ENCODE measurements around the gene NR4A3. TPM values are rescaled to one million over a fixed set of nuclear protein-coding genes. Genes with fewer than 3 reads are reported as not detected.
A peak's percentile ranks its signal among the peaks of the same experiment; 100 is the strongest.

Gene NR4A3
- total and polyA plus RNA-seq, 2 of the 13 experiments (the other 11 are each of a cell fraction or from before 2014, with no cell fraction given), result 0.02 to 0.09 TPM

DNA sequence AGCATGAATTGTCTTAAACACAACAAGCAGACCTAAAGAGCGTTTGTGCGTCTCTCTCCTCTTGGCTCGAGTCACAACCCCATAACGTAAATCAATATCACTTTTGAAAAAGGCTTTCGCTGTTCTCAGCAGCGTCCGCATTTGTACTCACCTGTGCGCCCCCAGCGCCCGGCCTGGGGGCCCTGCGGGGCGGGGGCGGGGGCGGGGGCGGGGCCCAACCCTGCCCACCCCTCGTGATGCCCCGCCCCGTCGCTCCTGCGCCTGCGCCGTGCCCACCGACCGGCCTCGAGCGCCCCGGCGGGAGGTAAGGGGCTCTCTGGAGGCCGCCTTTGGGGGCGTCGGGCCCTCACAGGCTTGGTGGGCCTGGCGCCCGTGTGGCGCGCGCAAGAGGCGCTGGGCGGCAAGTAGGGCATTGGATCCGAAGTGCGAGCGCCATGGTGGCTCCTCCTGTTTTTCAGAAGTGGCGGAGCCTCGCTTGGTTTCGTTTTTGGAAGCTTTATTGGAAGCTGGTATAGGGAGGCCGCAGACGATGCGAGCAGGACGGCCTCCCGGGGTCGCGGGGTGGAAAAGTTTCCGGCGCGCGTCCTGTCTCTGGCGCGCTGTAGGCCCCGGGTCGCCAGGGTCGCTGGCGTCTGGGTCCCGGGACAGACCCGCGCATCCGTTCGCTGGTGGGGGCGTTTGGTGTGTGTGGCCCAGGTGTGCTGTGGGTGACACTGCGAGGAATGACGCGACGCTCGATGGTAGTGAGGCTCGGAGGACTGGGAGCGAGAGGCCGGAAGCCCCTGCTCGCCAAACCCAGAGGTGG, 84.9 kb downstream of the NR4A3 start, which contains the start of gene STX17 (continued):
- TF ChIP-seq, protein P1, sequence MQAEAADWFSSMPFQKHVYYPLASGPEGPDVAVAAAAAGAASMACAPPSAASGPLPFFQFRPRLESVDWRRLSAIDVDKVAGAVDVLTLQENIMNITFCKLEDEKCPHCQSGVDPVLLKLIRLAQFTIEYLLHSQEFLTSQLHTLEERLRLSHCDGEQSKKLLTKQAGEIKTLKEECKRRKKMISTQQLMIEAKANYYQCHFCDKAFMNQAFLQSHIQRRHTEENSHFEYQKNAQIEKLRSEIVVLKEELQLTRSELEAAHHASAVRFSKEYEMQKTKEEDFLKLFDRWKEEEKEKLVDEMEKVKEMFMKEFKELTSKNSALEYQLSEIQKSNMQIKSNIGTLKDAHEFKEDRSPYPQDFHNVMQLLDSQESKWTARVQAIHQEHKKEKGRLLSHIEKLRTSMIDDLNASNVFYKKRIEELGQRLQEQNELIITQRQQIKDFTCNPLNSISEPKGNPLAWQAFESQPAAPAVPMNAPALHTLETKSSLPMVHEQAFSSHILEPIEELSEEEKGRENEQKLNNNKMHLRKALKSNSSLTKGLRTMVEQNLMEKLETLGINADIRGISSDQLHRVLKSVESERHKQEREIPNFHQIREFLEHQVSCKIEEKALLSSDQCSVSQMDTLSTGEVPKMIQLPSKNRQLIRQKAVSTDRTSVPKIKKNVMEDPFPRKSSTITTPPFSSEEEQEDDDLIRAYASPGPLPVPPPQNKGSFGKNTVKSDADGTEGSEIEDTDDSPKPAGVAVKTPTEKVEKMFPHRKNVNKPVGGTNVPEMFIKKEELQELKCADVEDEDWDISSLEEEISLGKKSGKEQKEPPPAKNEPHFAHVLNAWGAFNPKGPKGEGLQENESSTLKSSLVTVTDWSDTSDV (CRISPR knock-in tag; IDR thresholded peaks at IDR 0.05), result no peak
- TF ChIP-seq, protein P2, sequence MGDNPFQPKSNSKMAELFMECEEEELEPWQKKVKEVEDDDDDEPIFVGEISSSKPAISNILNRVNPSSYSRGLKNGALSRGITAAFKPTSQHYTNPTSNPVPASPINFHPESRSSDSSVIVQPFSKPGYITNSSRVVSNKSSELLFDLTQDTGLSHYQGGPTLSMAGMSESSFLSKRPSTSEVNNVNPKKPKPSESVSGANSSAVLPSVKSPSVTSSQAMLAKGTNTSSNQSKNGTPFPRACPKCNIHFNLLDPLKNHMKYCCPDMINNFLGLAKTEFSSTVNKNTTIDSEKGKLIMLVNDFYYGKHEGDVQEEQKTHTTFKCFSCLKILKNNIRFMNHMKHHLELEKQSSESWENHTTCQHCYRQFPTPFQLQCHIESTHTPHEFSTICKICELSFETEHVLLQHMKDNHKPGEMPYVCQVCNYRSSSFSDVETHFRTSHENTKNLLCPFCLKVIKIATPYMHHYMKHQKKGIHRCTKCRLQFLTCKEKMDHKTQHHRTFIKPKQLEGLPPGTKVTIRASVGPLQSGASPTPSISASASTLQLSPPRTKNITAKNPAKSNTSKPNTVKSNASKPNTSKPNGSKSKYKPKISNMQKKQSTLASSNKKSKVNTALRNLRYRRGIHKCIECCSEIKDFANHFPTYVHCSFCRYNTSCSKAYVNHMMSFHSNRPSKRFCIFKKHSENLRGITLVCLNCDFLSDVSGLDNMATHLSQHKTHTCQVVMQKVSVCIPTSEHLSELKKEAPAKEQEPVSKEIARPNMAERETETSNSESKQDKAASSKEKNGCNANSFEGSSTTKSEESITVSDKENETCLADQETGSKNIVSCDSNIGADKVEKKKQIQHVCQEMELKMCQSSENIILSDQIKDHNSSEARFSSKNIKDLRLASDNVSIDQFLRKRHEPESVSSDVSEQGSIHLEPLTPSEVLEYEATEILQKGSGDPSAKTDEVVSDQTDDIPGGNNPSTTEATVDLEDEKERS (CRISPR knock-in tag; IDR thresholded peaks at IDR 0.05), result peak; percentile 58; the same call in 1 of the 2 replicates
- TF ChIP-seq, protein P3, sequence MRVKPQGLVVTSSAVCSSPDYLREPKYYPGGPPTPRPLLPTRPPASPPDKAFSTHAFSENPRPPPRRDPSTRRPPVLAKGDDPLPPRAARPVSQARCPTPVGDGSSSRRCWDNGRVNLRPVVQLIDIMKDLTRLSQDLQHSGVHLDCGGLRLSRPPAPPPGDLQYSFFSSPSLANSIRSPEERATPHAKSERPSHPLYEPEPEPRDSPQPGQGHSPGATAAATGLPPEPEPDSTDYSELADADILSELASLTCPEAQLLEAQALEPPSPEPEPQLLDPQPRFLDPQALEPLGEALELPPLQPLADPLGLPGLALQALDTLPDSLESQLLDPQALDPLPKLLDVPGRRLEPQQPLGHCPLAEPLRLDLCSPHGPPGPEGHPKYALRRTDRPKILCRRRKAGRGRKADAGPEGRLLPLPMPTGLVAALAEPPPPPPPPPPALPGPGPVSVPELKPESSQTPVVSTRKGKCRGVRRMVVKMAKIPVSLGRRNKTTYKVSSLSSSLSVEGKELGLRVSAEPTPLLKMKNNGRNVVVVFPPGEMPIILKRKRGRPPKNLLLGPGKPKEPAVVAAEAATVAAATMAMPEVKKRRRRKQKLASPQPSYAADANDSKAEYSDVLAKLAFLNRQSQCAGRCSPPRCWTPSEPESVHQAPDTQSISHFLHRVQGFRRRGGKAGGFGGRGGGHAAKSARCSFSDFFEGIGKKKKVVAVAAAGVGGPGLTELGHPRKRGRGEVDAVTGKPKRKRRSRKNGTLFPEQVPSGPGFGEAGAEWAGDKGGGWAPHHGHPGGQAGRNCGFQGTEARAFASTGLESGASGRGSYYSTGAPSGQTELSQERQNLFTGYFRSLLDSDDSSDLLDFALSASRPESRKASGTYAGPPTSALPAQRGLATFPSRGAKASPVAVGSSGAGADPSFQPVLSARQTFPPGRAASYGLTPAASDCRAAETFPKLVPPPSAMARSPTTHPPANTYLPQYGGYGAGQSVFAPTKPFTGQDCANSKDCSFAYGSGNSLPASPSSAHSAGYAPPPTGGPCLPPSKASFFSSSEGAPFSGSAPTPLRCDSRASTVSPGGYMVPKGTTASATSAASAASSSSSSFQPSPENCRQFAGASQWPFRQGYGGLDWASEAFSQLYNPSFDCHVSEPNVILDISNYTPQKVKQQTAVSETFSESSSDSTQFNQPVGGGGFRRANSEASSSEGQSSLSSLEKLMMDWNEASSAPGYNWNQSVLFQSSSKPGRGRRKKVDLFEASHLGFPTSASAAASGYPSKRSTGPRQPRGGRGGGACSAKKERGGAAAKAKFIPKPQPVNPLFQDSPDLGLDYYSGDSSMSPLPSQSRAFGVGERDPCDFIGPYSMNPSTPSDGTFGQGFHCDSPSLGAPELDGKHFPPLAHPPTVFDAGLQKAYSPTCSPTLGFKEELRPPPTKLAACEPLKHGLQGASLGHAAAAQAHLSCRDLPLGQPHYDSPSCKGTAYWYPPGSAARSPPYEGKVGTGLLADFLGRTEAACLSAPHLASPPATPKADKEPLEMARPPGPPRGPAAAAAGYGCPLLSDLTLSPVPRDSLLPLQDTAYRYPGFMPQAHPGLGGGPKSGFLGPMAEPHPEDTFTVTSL (CRISPR knock-in tag; IDR thresholded peaks at IDR 0.05; ENCODE audit: borderline replicate concordance), result no peak
- TF ChIP-seq DR1 (CRISPR knock-in tag; IDR thresholded peaks at IDR 0.05) (peak; percentile 35; the same call in 1 of the 2 replicates), IKZF1 (IDR thresholded peaks at IDR 0.05) (no peak), GLI4 (CRISPR knock-in tag; IDR thresholded peaks at IDR 0.05; ENCODE audit: borderline replicate concordance) (peak; percentile 38; the same call in 1 of the 2 replicates), ZBTB7B (CRISPR knock-in tag; IDR thresholded peaks at IDR 0.05) (peak; percentile 92), ZFP36L2 (CRISPR knock-in tag; IDR thresholded peaks at IDR 0.05) (0 out of 2 replicates have a peak, but pooled peaks have one; percentile 53), ZNF367 (CRISPR knock-in tag; IDR thresholded peaks at IDR 0.05; ENCODE audit: borderline replicate concordance) (peak; percentile 42; the same call in 1 of the 2 replicates), RELA (CRISPR knock-in tag; IDR thresholded peaks at IDR 0.05) (0 out of 2 replicates have a peak, but pooled peaks have one; percentile 61), MED1 (CRISPR knock-in tag; IDR thresholded peaks at IDR 0.05) (peak; percentile 53), SPEN (CRISPR knock-in tag; IDR thresholded peaks at IDR 0.05; ENCODE audit: low read depth) (peak; percentile 86)

Measured in HepG2 (cell line).